ENCODE data around the gene KCND1.

Gene KCND1

DNA sequence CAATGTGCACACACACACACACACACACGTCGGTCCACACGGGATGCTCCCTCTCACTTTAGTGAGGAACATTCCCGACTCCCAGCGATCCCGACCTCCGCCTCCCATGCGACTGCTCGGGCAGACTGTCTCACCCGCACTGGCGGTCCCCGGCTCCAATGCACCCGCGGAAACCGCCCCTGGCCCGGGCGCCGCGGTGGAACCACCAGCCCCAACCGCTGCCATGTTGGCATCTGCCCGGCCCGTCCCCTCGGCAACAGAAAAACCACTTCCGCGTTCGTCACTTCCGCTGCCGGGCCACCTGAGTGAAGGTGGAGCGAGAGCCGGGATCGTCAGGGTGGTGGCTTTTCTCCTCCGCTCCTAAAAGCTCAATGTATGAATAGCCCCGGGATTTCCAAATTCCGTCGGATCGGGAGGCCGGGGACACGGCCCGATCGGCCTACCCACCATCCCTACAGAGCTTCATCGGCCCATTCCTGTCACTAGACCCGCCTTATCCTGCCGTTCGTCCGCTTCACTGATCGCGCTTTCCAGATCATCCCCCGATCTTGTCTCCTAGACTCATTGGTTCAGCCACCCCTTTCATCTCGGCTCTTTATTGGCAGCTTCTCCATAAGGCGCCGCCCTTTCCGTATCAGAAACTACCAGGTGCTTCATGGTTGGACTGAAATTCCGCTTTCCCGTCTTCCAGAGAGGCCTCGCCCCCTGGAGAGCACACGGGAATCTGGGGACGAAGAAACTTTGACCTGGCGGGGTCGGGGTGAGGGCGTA, 60.0 kb downstream of the KCND1 start, which contains the start of gene SLC35A2:
Gene SLC35A2, minus strand, starts transcription at position 235 of the 771 bp plus-strand sequence. Its CDS starts 10 bp downstream, at position 225.
- DNase-seq (ENCODE audit: low read depth): no peak

Data from GM04503 (cell line).